Left renal pelvis (tissue), 4 donors: ENCODE data around the gene SLC16A8. TPM values are rescaled to one million over a fixed set of nuclear protein-coding genes. Genes with fewer than 3 reads are reported as not detected.
"Not testable (repeated sequence)": the region's sequence is repeated elsewhere in the genome, so short reads cannot be mapped to it uniquely, and the experiment has no call there.

ENCODE experiments used
- DNase-seq, 4 donors: peaks; one replicate each; pipeline ENCODE4 v3.0.0-alpha.2; 2013; ENCODE audit warnings: low read depth in 4 of 4, low spot score in 3 of 4
- polyA plus RNA-seq, 4 donors: library from polyadenylated mRNA; unstranded; fragments of 120-200 nt; gene quantifications; one replicate each; pipeline ENCODE4 v1.2.1, GENCODE V29; 2013; ENCODE audit not compliant: insufficient read length in 4 of 4

The SLC16A8 gene
- polyA plus RNA-seq, 4 donors: 1.2 to 2.4 (median 2.3) TPM

DNA sequence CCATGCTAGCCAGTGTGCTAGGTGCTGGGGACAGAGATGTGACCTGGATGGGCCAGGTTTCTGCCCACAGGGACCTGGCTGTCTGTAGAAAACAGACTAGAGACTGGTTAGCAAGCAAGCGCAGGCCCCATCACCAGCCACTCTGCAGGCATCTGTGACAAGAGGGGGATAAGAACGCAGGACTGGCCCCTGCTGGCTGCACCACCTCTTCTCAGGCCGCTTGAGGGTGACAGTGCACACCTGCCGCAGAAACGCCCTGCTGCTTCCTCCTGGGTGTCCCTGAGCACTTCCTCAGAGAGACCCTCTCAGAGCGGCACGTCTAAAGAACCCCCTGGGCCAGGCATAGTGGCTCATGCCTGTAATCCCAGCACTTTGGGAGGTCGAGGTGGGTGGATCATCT lies 32.7 kb downstream of the SLC16A8 start:
- no peak for DNase-seq

DNA sequence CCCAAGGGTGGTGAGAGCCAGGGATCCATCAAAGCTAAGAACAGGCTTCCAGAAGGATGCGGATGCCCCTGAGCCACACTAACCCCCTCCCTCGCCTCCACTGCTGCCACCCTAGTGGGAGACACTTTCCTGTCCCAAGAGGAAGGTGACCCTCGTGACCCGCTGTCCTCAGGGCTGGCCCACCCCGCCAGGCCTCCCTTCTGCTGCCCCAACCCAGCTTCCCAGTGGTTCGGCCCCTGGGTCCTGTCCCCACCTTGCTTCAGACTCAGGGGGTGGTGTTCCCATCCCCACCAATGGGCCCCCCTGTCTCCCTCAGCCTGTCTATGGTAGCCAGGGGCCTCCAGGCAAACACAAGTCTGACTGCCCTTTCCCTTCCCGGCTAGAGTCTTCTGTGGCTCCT lies 33.3 kb downstream of the SLC16A8 start:
- DNase-seq: no peak

DNA sequence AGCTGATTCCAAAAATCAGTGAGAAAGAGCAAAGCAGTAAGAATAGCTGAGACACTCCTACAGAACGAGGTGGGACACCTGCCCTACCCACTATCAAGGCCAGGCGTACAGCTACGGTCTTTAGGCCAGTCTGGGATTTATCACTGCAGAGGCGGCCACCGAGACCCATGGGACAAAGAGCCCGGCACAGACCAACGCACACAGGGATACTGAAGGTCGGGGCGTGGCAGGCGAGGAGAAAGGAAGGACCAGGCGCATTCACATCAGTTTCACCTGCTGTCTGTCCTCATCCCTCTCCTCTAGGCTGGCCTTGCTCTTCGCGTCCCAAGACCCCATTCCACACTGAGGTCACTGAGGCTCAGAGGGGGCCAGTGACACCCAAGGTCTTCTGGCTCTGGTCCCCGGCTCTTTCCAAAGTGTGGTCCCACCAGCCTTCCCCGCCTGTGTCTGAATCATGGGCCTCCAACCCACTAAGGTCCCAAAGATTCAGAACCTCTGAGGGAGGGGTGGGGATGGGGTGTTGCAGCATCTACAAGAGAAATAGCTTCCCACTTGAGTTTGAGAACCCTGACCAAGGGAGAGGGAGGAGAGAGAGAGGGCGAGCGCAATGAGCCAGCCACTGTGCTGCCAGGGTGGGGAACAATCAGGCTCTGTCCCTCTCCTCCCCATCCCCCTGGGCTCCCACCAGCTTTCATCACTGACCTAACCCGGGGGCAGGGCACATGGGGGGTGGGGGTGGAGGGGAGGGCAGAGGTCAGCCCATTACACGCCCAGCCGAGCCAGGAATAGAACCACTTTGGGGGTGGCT lies 34.0 kb downstream of the SLC16A8 start:
- no peak for DNase-seq

DNA sequence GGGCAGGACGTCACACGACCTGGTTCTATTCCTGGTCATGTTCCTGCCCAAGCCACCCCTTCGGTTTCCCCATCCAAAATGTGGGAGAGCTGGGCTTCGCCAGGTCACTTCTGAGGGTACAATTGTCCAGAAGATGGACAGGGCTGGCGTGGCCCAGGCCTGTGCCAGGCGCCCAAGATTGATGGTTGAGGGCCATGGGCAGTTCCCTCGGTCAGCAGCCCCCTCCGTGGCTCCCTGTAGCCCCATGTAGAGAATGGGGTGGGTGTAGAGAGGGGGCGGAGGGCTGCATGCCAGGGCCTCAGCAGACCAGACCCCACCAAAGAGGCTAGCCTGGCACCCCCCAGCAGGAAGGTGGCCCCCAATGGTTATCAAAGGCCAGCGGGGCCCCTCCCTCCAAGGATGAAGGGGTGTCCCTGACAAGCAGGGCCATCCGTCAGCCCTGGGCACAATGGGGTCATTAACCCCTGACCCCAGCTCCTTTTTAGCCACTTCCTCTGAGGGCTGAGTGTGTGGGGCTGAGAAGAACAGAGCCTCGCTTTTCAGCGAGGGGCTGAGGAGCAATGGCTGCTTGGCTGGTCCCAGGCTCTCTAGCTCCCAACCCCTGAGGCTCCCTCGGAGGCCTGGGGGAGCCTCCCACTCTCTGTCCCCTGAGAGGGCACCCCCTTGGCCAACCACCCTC lies 37.8 kb downstream of the SLC16A8 start:
- no peak for DNase-seq

DNA sequence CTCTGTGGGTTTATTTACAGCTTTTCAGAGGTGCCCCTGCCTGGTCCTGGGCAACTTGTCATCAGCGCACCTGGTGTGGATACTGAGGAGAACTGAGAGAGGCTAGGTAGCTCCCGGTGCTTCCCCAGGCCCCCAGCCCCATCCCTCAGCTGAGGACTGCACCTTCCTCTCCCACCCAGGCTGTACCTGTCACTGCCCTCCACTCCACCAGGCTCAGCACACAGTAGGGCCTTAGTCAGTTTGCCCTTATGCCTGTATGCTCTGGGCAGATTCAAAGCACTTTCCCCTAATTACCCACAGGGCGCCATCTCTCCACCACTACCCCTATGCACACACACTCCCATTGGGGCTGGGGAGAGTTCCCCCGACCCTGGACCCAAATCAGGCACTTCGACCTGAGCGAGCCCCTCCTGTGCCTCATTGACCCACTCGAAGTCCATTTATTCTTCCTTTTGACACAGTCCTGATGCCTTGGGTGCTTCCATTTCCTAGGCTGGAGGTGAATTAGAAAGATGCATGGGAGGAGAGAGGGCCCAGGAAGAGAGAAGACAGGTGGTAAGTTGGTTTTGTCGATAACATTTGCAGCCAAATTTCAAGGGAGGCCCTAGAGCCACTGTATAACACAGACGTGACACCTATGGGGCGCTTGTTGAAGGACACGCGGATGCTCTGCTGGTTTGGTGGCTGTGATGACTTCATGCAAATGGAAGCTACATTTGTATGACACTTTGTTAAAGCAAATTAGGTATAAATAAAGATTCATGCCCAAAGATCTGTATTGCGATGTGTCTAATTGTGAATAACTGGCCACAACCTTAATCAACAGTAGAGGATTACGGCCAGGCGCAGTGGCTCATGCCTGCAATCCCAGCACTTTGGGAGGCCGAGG lies 40.6 kb downstream of the SLC16A8 start:
- no peak for DNase-seq

DNA sequence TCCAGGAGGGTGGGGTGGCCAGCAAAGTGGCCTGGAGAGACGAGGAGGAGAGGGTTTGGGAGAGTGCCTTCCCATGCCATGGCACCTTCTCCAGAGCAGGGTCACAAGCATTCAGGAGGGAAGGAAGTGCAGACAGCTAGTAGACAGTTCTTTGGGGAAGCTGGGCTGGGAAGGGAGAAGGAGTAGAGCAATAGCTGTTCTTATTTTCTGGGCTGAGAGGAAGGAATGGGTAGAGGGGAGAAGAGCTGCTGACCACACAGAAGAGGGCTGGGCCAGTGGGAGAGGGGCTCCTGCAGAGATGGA lies 41.5 kb downstream of the SLC16A8 start:
- no peak for DNase-seq

DNA sequence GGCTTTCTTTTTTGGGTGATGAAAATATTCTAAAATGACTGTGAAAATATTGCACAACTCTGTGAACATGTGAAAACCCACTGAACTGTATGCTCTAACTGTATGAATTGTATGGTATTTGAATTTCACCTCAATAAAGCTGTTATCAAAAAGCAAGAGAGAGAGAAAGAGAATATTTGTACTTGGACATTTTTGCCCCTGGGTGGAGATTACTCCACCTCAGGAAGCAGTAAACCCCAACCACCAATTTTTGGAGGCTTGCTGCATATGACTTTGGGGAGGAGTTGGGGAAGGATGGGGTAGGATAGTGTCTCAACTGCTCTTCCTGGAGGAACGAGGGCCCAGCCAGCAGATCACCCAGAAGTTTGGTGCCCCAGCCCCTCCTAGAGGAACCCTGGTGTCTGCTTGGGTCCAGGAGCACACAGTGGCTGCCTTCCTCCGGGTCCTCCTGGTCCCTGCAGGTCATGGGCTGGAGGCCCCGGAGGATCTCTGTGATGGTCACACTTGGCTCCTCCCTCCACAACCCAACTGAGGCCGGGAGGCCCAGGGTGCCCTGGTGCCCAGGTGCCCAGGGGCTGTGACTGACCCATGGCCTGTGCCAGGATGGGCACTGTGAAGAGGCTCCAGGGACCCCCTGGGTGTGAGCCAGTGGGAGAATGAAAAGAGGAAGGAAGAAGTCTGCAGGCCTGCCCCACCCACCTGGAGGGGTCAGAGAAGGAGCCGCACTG lies 42.1 kb downstream of the SLC16A8 start:
- DNase-seq: no peak

DNA sequence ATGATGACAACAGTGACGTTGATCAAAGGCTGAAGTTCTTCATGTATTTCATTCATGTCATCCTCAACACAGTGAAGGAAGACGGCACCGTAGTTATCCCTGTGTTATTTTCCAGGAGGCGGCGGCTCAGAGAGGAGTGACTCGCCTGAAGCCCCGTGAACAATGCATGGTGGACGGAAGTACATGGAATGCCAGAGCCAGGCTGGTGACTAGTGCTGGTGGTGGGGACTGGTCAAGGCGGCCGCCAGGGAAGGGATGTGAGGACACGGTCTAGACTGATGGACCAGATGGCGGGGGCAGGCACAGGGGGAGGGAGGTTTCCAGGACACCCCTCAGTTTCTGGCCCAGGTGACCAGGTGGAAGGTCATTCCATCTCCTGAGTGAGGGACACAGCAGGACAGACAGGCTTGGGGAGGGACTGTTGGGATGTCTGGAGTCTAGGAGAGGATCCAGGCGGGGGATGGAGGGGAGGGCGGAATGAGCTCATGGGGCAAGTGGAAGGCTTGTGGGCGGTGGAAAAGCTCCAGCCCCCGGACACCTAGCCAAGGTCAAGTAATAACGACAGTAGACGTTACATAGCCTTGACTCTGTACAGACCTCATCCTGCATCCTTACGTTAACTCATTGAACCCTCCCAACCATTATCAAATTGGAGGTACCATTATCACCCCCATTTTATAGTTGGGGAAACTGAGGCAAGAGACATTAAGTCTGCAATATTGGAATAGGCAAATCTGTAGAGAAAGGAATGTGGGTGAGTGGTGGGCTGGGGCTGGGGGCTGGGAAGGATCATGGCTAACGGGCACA lies 42.8 kb downstream of the SLC16A8 start:
- DNase-seq: no peak

DNA sequence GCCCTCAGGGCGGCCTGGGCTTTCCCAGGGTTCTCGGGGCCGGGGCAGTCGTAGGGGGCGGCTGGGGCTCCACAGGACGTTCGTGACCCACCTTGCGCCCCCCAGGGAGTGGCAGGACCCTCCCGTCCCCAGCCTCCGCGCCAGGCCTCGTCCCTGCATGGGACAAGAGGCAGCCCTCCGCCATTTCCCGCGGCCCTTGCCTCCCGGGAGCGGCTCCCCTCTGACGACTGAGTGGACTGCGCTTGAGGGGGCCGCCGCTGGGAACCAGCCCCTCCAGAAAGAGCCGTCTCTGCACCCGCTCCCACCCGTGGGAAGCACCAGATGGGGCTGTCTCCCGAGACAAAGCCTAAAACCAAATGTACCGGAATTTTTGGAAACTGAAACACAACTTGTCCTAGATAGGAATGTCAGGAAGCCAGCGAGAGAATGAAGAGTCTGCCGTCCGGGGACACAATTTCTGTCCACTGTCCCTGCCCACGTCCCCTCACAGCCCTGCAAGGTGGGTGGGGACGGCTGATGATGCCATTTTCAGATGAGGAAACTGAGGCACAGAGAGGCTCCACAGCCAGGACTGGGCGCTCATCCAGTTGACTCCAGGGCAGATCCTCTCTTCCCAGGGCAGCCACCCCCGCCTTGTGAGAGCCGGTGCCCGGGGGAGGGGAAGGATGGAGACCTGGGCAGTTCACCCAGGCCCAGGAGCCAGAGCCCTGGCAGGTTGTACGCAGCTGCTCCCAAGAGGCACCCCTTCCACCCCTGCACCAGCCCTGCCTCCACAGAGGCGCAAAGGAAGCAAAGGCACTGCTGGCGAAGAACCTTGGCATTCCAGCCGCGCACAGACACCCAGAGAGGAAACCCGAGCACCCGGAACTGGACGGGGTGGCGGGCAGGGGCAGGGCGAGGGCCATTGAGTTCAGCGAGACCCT lies 44.8 kb downstream of the SLC16A8 start:
- no peak for DNase-seq

DNA sequence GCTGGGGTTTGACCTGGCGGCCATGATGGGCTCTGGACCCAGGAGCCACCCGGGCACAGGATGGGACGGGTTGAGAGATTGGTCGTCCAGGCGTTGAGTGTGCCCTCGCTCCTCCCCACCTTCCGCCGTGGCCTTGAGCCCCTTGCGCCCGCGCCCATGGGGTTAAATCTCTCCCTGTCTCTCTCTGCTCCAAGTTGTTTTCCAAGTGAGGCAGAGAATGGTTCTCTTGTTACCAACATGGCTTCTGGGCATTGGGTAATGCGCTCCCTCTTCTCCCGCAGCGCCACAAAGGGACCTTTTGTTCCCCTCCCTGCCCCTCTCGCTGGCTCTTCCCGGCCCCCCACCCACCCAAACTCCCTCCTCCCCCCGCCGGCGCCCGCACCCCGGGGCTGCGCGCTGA lies 45.6 kb downstream of the SLC16A8 start:
- no peak for DNase-seq

DNA sequence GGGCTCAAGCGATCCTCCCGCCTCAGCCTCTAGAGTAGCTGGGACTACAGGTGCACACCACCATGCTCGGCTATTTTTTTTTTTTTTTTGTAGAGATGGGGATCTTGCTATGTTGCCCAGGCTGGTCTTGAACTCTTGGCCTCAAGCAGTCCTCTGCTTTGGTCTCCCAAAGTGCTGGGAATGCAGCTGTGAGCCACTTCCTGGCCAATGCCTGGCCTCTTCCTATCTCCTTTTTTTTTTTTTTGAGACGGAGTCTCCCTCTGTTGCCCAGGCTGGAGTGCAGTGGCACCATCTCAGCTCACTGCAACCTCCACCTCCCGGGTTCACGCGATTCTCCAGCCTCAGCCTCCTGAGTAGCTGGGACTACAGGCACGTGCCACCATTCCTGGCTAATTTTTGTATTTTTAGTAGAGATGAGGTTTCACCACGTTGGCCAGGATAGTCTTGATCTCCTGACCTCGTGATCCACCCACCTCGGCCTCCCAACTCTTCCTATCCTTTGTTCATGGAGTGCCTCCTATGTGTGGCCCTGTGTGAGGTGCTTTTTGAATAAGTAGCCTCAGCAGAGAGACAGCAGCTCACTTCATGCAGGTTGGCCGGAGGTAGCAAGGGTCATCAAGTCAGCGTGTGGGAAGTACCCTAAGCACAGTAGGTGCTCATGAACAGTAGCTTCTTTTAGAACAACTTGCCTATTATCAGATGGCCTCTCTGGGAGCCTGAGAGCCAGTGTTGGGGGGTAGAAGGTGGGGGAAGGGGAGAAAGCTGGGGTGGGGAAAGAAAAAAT lies 46.4 kb downstream of the SLC16A8 start:
- DNase-seq: not testable (repeated sequence)

DNA sequence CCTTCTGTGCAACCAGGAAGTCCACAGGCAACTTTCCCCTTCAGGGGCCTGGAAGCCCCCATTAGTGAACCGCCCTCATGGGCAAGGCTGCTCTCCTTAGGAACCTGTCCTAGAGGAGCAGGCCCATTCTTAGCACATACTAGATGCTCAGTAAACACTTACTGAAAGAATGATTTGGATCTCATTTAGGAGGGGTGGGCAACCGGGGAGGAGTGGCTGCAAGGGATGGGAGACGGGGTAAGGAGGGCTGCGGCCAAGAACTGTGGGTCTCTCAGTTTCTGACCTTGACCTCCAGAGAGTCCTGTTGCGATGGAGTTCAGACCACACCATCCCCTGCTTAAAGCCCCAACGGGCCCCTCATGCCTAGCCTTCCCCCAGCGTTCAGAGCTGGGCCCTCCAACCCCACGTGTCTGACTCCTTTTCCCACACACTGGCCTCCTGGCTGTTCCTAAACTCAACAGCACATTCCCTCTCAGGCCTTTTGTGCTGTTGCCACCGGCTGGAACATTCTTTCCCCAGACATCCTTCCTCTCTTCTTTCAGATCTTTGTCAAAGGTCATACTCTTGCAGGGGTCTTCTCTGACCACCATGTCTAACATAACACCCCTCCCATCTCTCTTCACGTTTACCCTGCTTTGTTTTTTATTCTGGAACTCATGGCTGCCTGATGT lies 47.5 kb downstream of the SLC16A8 start:
- no peak for DNase-seq

DNA sequence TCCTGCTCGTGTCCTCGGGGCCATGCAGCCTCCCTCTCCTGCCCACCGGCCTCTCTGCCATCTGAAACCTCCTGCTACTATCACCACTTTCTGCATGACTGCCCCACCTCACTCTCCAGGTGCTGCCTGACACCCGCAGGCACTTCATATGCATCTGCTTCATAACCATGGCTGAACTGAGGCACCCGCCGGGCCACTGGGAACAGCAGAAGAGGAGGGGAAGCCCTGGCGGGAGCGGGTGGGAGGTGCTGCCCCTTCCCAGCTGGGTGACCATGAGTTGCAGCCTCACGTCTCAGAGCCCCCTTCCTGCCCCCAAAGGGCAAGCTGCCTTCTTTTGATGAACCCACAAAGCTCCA lies 48.5 kb downstream of the SLC16A8 start:
- no peak for DNase-seq

DNA sequence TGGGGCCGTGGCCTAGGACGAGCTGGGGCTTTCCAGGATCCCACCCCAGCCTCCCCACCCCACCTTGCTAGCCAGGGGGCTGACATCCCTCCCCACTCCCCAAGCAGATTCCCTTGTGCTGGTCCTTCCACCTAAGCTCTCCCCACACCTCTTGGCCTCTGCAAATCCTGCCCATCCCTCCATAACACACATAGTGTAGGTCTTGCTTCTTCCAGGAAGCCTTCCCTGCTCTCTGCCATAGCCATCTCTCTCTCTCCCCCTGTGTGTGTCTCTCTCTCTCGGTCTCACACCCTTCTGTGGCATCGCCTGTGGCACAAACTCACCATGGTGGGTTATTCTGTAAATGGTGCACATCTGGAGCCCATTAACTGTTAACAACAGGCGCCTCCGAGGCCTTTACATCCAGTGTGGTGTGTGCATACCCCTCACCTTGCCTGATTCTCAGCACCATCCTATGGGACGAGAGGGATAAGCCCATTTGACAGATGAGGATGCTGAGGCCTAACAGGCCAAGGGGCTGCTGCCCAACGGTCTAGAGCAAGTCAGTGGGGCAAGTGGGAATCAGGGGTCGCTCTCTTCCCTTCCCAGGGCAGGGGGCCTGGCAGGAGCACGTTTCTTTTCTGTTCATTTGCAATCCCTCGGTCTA lies 49.0 kb downstream of the SLC16A8 start:
- DNase-seq: no peak

DNA sequence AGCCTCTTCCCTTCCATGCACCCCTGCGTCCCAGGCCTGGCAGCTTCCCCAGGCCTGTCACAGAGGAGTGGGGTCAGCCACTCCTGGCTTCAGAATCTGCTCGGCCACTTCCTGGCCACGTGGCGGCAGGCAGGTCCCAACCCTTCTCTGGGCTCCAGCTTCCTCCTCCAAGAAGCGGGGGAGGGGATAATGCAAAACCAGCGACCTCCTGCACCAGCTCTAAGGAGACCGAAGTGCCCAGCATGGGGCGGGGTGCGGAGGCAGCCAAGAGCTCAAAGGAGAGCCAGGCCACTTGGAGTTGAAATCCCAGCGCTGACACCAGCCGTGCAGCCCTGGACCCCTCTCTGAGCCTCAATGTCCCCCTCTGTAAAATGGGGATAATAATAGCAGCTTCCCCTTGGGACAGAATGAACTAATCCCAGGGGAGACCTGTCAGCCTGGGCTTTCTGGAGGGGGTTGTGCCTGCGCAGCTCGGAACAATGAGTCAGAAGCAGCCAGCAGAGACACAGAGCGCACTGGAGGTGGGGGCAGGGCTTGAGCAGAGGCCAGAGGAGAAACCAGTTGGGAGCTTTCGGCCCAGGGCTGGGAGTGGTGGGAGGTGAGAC lies 49.6 kb downstream of the SLC16A8 start:
- no peak for DNase-seq

DNA sequence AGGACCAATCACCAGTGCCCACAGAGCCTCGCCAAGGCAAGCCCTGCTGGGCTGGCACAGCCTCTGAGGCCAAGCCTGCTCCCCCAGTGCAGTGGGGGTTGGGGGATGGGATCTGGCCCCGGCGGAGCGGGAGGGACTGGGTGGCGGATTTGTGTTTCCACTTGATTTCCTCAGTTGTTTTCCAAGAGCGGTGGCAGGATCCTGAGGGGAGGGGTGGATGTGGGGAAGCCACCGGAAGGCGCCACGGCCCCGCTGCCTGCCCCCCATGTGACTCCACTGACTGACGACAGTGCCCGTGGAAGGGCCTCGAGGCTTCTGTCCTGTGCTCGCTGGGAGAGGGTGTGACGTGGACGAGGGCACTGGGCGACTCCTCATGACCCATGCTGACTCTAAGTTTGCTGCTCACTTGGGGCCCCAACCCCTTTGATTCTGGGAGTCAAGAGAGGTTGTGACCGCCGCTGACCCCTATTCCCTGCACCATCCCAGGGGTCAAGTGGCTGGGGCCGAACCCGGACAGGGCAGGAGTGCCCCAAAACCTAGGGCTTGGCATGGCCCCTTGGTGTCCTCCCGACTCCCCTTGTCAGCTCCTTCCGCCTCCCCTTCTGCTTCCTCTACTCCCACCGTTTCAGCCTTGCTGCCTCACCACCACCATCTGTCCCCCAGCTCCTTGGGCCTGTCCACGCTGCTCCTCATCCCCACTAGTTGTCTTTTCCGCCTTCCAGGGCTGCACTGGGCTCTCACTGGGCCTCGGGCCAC lies 50.3 kb downstream of the SLC16A8 start:
- DNase-seq: no peak
